D341Med (cell line): Measurements from ENCODE around the gene JARID2.
"Not testable (repeated sequence)": the region's sequence is repeated elsewhere in the genome, so short reads cannot be mapped to it uniquely, and the experiment has no call there.

Experiments used
- DNase-seq: peaks from one replicate; pipeline ENCODE4 v3.0.0; 2012; ENCODE audit warnings: low spot score

JARID2 gene

DNA sequence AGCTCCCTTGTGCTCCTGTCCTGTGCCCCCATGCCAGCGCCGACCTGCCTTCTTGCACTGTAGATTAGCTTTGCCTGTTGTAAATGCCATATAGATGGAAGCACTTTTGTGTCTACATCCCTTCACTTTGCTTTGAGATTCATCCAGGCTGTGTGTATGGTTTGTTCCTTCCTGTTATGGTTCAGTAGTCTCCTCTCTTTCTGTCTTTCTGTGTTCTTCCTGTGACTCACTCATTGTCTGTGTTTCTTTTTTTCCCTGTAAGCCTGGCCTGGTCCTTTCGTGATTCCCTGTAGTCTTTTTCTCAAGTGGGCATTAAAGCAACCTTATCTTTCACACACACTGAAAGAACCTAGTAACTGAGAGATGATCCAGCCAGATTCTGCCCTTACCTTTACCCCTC lies 66.6 kb downstream of the JARID2 start:
- no peak for DNase-seq

DNA sequence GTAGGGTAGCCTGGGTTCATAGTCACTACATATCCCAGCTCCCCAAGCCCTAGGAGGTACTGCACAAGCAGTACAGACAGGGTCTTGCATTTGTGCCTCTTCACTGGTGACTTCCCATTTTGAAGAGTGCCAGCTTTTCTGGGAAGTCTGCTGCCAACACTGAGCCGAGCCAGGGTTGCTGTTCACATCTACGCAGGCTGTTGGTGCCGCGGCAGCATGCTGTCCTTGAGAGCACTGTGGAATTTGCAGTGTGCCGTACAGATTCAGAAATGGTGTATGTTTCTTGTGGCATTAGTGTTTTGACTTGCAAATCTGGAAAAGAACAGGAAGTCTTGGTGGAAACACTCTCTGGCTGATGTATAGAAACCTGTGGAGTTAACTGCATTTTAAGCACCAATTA lies 67.5 kb downstream of the JARID2 start:
- DNase-seq, result no peak

DNA sequence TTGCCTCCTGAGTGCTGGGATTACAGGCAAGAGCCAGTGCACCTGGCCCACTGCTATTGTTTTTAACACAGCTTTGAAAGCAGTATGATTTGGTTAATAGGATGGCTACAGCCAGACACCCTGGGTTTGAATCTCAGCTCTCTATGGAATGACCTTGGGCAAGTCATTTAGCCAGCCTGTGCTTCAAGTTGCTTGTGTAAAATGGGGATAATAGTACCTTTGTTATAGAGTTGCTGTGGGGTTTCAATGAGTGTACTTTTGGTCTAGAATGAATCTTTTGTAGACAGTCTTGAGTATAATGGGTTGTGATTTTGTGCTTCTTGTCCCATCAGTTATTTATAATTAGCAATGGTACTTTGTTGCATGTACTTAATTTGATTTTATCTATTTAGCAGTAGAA lies 70.9 kb downstream of the JARID2 start:
- DNase-seq, result no peak

DNA sequence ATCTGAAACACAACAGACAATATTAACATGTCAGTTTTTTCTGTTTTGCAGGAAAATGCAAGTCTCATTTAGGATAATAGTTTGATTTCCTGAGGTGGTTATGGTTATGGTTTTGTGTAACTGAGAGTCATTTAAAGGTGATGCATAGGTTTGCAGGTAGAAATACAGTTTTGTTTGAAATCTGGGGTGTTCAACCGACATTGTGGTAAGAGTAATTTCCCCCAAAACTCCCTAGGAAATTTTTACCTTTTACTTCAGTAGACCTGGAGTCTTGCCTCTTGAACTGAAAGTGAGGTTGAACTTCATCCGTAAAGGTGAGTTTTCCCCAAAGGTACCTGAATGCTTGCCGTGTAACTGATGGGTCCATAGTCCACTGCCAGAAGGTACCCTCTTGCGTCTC lies 71.4 kb downstream of the JARID2 start:
- no peak for DNase-seq

DNA sequence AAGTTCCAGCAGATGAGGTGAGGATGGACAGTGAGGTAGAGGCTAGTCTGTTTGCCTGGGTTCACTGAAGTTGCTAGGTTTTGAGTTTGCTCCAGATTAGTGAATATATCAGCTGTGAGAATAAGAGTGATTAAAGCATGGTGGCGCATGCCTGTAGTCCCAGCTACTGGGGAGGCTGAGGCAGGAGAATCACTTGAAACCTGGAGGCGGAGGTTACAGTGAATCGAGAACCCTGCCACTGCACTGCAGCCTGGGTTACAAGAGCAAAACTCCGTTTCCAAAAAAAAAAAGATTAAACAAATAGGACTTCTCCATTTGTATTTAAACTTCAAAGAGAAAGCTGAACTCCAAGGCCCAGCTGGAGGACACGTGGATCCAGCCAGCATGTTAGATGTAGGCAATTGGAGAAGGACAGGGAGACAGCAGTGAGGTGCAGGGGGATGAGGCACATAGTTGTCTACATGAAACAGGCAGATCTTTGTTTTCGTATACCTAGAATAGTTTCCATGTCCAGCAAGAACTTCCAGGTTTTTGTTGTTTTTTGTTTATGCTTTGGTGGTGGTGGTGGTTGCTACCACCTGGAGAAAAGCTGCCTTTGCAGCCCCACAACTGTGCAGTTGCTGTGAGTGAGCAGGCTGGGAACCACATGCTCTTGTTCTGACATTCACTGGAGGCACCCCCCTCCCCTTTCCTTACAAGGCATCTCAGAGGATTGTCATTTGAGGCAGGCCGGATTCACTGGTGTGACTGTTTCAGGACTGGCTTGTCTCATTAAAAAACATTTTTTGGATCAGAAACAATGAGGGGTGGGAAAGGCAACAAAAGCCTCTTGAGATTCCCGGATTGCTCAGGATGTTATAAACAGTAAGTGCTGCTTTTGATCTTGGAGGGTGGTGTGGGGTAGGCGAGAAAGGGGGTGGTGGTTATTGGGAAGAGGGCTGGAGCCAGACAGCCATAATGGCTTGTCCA lies 72.3 kb downstream of the JARID2 start:
- DNase-seq, result no peak

DNA sequence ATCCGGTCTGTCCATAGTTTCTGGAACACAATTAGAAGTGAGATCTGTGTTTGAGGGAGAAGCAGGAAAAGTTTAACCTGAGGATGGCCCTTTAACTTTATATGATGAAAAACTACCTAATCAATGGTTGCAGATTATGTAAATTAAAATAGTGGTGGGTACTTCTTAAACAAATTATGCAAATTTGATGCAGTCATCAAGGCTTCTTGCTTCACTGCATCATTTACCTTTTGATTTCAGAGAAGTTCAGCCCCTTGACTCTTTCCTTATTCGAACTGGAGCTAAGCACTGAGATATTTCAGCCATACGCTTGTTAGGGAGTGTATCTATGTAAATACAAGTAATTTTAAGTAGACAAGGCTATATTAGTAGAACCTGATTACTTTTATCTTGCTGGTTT lies 73.8 kb downstream of the JARID2 start:
- no peak for DNase-seq

DNA sequence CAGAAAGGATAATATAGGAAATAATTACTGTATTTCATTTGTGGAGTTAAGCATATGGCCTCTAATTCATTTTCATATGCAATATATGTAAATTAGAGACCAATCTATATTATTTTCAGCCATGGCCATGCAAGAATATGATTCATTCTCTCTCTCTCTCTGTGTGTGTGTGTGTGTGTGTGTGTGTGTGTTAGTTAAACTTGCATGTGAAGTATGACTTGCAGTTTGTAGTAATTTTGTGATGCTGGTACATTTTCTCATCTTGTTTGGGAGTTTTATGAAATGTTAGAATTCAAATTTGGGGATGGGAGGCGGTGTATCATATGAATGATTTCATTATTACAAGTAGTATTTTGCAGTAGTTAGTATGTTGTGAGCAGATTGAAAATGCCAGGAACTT lies 74.8 kb downstream of the JARID2 start:
- no peak for DNase-seq

DNA sequence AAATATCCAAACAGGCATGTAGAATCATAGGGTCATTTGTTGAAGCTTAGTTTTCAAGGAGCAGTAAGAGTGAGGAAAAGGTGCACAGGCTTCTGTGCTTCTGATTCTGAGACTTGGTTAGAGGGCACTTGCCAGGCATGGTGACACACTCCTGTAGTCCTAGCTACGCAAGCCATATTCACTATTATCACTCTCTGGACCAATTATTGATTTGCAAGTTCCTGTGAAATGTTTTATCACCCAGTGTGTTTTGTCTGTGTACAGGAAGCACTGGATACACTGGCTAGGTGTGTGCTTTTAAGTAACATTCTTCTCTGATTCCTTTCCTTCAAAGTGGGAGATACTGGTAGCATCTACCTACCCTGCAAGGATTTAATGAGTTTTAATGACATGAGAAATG lies 76.3 kb downstream of the JARID2 start:
- DNase-seq, result no peak

DNA sequence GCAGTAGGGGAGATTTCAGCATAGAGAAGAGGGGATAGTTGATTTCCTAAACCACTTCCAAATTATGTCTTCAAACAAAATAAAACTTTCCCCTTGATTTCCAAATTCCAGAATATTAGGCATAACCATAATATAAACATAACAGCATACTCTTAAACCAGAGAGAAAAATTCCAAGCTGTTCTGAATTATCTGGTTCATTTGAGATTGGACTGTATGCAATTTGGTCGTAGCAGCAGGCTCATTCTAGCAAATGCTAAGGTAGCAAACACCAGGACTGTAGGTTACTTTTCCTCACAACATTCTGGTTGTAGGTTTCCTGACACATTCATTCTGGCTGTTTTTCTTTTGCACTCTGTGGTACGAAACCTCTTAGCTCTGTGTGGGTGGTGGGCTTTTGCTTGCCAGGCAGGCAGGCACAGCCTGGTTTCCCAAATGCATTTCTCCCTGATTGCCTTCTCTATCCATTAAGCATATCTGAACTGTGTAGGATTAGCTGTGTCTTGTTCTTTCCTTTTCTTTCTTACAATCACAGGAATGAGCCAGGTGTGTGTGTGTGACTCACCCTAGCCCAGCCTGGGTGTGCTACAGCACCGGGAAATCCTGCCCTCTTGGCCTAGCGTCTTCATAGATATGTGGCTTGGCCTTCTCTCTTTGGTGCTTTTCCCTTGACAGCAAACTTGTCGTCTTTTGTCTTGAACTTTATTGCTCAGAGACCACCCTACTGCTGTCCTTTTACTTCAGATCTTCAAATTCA lies 77.1 kb downstream of the JARID2 start:
- no peak for DNase-seq

DNA sequence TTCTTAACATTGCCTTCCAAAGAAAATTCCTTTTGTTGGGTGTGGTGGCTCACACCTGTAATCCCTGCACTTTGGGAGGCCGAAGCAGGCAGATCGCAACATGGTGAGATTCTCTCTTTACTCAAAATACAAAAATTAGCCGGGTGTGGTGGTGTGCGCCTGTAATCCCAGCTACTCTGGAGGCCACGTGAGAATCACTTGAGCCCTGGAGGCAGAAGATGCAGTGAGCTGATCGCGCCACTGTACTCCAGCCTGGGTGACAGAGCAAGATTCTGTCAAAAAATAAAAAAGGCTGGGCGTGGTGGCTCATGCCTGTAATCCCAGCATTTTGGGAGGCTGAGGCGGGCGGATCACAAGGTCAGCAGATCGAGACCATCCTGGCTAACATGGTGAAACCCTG lies 77.7 kb downstream of the JARID2 start:
- DNase-seq, result not testable (repeated sequence)

DNA sequence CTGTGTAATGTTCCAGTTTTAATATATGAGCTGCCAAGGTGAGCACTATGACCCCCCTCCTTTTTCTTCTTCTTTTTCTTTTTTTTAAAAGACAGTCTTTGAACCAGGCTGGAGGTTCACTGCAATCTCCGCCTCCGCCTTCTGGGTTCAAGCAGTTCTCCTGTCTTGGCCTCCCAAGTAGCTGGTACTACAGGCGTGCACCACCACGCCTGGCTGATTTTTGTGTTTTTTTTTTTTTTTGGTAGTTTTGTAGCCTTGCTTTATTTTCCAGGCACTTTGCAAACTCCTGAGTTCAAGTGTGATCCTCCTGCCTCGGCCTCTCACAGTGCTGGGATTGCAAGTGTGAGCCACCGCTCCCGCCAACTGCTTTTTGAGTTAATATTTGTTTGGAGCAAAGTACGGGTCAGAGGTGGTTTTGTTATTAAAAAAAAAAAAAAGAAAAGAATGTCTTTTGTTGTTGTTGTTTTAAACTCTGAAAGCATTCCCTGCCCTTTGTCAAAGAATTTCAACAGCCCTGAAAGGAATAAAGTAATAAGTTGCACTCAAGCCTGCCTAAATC lies 78.6 kb downstream of the JARID2 start:
- no peak for DNase-seq

DNA sequence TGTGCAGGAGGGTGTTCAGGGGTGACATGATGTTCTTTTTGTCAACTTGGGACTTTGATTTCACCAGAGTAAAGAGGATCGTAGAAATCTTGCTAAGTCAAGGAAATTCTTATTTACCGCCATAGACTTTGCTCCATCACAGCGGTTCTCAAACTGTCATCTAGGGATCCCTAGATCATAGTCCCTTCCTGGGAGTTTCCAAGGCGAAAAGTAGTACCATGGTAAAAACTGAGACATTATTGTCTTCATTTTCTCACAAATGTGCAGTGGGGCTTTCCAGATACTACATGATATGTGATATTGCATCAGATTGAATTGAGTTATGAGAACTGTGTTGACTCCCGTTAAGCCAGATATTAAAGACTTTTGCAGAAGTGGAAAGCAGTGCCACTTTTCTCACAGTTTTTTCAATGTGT lies 79.7 kb downstream of the JARID2 start:
- no peak for DNase-seq

DNA sequence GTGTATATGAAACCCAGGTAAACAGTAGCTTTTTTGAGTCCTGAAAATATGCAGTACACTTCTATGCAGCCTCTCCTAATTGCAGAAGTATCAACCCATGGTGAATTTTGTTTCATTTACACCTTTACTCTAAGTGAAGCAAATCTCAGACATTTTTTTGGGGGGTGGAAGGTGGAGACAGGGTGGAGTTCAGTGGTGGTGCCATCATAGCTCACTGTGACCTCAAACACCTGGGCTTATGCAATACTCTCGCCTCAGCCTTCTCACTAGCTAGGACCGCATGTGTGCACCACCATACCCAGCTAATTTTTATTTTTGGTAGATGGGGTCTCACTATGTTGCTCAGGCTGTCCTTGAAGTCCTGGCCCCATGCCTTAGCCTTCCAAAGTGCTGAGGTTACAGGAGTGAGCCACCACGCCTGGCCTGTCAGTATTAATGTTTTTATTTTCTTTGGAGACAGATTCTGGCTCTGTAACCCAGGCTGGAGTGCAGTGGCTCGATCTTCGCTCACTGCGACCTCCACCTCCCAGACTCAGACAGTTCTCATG lies 80.3 kb downstream of the JARID2 start:
- no peak for DNase-seq

DNA sequence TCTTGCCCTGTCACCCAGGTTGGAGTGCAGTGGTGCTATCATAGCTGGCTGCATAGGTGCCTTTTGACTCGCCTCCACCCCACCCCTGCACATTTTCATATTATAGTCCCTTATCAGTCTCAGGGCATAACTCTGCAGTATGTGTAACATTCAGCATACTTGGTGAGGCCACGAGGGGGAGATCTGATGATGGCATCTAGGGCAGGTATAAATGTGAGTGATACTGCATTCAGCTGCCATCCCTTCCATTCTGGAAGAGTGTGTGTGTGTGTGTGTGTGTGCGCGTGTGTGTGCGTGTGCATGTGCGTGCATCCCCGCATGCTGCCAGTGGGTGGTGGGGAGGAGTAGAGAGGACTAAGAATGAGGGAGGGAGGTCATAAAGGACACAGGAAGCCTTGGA lies 81.4 kb downstream of the JARID2 start:
- no peak for DNase-seq

DNA sequence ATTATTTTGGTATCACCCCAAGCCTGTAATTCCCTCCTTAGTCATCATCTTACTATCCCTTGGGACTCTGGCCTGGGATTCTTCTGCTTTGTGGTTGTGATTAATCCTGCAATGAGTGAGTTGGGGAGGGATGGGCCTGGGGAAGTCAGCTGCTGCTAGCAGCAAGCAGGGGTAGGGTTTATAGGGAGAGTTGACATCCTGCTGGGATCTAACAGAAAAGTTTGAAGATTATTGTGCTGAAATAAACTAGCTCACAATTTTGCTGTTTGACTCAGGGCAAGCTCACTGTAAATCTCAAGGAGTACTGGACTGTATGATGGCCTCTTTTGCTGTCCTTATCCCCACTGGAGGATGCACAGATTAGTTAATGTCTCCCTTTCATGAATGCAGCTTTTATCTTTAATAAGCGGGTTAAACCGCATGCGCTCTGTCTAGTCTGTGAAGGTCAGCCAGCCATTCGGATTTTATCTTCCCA lies 83.4 kb downstream of the JARID2 start:
- DNase-seq, result peak; percentile 85

DNA sequence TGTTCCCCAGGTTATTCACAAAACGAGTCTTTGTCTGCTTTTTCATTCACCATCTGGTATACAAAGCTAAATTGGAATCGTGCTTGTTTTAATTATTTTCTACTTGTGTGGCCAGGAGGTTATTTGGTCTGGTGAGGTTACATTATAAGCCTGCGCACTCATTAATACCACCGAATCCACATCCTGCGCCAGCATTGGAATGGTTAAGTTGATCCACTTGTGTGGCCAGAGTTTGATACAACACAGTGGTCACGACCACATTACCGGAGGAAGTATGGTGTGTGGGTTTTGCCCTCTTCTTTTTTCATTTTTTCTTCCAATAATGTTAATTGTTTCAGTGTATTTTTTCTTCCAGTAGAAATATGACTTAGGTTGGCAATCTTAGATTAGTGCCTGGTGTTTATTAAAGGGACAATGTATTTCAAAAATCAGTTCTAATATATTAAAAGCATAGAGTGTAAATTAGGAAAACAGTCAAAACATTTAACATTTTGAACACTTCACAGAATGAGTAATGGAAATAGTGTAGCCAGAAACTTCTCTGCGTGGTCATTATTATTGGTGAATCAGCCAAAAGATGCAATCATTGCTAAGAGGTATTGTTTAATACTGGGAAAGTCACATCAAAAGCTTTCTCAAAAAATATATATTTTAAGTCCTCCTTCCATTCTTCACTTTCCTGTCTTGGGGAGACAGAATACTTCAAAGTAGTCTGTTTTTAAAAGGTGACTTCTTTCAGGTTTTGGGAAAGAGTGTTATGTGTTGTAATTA lies 84.5 kb downstream of the JARID2 start:
- DNase-seq, result no peak

DNA sequence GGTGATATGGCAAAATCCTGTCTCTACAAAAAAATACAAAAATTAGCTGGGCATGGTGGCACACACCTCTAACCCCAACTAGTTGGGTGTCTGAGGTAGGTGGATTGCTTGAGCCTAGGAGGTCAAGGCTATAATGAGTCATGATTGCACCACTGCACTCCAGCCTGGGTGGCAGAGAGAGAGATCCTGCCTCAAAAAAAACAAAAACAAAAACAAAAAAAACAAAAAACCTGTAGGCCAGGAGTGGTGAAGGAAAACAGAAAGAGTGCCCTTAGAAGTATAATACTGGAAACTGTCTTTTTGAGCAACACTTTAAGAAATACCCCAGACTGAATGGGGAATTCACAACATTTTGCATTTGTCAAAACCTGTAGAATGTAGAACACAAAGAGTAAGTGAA lies 85.3 kb downstream of the JARID2 start:
- no peak for DNase-seq

DNA sequence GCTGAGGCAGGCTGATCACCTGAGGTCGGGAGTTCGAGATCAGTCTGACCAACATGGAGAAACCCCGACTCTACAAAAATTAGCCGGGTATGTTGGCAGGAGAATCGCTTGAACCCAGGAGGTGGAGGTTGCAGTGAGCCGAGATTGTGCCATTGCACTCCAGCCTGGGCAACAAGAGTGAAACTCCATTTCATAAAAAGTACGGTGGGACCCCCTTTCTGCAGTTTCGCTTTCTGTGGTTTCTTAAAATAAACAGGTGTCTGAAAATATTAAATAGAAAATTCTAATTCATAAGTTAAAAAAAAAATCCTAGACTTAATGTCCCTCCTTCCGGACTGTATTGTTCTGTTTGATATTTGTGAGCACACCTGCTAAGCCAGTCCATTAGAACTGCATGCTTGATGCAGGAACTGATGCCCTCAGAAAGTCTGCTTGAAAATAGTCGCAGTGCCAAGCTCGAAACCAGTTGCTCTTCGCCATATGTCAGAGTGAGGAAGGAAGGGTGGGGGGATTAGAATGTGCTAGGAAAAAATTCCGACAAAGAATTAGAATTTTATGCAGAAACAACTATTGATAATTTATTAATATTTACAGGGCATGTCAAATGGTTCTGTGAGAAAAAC lies 85.9 kb downstream of the JARID2 start:
- no peak for DNase-seq

DNA sequence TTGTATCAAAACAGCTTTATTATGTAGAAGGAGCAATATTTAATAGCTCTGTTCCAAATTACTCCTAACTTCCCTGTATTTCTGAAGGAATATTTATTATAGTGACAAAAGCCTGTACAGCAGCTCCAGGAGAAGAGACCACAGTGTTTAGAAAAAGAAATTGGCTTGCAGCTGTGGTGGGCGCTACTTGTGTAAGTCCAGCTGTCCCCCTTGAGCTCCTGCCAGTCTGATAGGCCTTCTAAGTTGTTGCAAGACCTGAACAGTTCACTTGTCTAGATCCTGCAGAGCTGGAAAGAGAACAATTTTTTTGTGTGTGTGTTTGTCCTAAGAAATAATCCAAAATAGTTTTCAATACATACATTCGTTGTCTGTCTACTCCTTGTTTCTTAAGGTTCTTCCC lies 86.6 kb downstream of the JARID2 start:
- DNase-seq, result no peak

DNA sequence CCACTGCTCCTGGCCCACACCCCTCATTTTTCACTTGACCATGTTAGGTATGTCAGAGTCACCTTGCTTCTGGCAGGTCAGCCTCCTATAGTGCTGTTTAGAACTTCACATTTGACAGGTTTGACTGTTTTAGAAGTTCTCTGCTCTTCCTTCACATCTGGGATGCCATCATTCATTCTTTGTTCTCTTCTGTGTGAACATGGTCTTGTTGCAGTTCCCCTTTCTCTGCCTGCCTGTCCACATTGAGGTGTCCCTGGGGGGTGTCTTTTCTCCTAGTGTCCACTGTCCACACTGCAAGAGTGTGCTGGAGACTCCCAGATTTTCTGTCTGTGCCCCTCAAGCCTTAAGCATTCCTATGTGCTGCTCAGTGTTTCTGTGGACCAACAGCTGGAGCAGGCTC lies 89.5 kb downstream of the JARID2 start:
- no peak for DNase-seq

DNA sequence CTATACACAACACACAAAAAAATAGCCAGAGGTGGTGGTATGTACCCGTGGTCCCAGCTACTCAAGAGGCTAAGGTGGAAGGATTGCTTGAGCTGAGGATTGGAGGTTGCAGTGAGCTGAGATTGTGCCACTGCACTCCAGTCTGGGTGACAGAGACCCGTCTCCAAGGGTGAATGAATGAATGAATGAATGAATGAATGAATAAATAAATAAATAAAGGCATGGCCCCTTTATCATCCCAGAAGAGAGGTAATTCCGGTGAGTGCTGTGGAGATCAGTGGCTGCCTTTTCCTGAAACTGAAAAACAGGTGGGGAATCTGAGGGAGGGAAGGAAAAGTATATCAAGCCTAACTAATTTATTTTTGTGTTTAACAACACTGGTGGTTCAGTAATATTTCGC lies 90.0 kb downstream of the JARID2 start:
- DNase-seq, result no peak
